GM19023 (cell line): ENCODE results near the gene TMEM126A.
"Not testable (repeated sequence)": the region's sequence is repeated elsewhere in the genome, so short reads cannot be mapped to it uniquely, and the experiment has no call there.

Source experiments
- ATAC-seq: cut with Tn5 transposase; IDR thresholded peaks from one replicate; pipeline ENCODE4 v1.9.1; 2021; ENCODE audit warnings: mild to moderate bottlenecking, moderate library complexity; ENCODE audit not compliant: unreplicated experiment

TMEM126A gene

DNA sequence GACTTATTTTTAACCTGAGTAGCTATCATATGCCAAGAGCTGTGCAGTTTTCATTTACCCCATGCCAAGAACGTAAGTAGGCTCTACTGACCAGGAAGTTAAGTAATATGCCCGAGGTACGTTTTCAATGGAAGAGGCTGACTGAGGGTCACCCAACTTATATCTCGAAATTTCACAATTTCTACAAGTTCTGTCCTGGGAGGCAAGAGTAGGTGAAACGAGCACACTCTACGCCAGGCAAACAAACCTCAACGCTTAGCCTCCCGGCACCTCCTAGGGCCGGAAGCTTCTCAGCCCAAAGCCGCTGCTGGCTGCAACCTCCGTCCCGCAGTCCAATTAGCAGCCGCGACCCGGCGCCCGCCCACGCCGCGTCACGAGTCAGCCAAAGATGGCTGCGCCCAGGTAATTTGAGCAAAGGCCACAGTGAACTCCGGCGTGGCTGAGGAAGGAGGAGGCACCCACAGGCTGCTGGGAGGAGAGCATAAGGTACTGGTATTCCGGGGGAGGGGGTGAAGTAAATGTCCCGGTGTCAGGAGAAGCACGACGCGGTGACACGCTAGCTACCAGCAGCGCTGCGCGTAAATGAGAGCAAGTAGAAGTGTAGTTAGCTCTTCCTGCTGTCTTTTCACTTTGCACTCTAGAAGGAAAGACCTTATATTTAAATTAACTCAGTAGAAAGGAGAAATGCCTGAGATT lies at the start of gene TMEM126A:
Gene TMEM126A, plus strand, starts transcription at position 364 of the 696 bp plus-strand sequence. CDS start 2,289 bp downstream, outside the sequence.
- peak; percentile 100 for ATAC-seq

DNA sequence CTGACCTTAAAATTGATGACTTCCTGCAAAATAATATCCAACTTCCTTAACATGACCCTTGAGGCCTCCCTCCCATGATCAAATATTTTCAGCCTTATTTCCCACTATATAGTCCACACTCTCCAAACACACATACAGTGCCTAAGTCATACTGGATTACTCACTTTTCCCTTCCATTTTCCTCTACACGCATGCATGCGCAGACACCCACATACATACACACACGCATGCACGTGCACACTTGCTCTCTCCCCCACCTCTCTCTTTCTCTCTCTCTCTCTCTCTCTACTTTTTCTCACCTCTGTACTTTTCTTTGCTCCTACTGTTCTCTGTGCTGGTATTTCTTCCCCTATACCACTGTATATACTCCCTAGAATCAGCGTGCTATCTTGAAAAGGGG lies 48.7 kb upstream of the TMEM126A start:
- ATAC-seq, result no peak

DNA sequence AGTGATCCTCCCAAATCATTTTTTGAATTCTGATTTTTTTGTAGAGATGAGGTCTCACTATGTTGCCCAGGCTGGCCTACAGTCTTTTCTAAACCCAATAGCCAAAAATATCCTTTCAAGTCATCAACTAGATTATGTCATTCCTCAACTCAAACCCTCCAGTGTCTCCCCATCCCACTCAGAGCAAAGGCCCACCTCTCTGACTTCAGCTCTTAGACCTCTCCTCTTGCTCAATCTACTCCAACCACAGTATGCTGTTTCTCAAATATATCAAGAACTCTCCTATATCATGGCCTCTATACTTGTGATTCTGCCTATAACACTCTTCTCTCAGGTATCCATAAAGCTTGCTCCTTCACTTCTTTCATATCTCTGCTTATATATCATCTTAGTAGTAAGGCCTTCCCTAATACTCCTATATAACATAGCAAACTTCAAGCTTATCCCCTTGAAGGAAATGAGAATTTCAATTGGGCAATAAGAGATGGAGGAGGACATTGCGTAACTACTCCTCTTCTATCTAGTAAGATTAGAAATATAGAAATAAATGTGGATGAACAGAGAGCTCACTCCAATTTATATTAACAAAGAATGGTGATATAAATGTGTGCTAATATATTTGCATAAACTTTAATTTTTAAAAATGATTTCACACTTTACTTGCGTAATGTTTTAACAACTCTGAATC lies 45.1 kb upstream of the TMEM126A start:
- no peak for ATAC-seq

DNA sequence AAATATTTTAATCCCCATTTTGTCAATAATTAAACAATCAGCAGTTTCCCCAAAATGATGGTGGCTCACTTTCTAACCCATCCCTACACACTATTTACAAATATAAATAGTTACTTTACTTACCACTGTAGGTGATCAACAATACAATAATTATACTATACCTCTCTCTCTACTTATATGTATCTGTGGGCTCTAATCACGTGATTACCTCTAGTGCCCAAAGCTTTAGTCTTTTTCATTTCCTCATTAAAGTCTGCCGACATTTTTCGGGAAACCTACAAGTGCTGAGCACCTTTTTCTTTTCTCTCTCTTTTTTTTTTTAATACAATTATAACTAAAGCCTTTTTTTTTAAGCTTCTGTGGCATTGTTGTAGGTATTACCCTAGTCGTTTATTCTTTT lies 44.5 kb upstream of the TMEM126A start:
- no peak for ATAC-seq

DNA sequence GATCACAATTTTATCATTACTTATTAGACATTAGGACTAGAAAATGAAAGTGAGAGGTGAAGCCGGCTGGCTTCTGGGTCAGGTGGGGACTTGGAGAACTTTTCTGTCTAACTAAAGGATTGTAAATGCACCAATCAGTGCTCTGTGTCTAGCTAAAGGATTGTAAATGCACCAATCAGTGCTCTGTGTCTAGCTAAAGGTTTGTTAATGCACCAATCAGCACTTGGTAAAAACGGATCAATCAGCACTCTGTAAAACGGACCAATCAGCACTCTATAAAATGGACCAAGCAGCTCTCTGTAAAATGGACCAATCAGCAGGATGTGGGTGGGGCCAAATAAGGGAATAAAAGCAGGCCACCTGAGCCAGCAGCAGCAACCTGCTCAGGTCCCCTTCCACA lies 41.5 kb upstream of the TMEM126A start:
- not testable (repeated sequence) for ATAC-seq

DNA sequence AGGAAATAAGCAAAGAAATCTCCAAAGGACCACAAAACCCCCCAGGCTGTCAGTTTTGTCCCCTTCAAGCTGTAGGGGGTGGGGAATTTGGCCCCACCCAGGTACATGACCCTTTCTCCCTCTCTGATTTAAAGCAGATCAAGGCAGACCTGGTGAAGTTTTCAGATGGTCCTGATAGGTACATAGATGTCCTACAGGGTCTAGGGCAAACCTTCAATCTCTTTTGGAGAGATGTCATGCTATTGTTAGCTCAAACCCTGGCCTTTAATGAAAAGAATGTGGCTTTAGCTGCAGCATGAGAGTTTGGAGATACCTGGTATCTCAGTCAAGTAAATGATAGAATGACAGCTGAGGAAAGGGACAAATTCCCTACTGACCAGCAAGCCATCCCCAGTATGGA lies 39.1 kb upstream of the TMEM126A start:
- not testable (repeated sequence) for ATAC-seq

- not testable (repeated sequence) for ATAC-seq
These were observed 38.5 kb upstream of the TMEM126A start for GRCh38 chr11:85609286-85609685.

GRCh38 chr11:85611643-85612042 lies 36.1 kb upstream of the TMEM126A start:
- not testable (repeated sequence) for ATAC-seq

DNA sequence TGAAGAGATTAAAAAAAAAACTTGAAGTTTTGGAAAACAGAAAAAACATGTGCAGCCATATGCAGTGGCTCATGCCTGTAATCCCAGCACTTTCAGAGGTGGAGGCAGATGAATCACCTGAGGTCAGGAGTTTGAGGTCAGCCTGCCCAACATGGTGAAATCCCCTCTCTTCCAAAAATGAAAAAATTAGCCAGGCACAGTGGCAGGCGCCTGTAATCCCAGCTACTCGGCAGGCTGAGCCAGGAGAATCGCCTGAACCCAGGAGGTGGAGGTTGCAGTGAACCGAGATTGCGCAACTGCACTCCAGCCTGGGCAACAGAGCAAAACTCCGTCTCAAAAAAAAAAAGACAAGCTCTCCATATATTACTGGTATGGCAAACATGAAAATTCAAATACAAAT lies 28.3 kb upstream of the TMEM126A start:
- no peak for ATAC-seq

- ATAC-seq, result no peak
These were observed 27.5 kb upstream of the TMEM126A start for GRCh38 chr11:85620256-85620655.

DNA sequence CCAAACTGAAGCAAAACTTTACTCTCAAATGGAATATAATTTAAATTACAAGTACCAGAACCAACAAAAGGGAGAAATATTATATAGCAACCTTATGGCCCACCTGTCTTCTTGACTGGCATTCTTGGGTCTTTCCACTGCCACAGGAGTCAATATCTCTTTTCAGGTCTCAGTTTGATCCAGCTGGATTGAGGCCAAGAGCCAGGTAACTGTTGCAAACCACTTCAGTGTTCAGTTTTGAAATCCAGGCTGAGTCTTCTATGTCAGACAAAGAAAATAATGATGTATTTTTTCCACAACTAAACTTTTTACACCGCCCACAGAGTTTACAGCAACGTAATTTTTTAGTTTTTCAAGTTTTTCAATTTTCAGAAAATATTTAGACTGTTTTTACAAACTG lies 21.3 kb upstream of the TMEM126A start:
- ATAC-seq, result no peak

GRCh38 chr11:85627332-85627997 lies 20.3 kb upstream of the TMEM126A start, which contains the start of gene DLG2:
Gene DLG2 (minus strand): TSS chr11:85627344.
- peak; percentile 3 for ATAC-seq

DNA sequence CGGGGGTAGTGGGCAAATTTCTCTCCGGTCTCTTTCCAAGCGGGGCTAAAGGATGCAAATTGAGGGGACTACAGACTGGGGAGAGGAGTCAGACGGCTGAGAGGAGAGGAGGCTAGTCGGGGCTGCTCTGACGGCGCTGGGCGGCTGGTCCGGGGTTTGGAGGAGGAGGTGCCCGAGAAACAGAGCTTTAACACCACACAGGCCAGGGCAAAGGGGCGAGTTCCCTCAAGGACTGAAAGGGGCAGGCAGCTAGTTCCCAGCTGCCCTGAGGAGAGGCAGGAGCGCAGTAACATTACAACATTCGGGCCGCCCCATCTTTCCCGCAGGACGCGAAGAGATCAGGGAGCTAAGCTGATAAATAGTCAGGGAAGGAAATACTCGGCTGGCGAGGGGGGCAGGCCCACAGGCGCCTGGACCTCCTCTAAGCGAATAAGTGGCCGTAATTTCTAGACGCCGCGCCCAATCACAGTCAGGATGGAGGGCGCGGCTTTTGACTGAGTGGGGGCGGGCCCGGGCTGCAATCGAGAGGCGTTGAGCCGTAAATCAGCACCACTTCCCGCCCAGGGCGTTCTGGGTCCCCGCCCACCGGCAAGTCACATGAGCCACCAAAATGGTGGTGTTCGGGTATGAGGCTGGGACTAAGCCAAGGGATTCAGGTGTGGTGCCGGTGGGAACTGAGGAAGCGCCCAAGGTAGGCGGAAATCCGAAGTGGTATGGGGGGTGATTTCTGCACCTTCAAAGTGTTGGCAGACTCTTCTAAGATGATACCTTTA lies 19.6 kb upstream of the TMEM126A start, which contains the start of gene TMEM126B:
Gene TMEM126B, plus strand, starts transcription at position 596 of the 773 bp plus-strand sequence. Its CDS starts 15 bp downstream, at position 611.
- peak; percentile 100 for ATAC-seq

DNA sequence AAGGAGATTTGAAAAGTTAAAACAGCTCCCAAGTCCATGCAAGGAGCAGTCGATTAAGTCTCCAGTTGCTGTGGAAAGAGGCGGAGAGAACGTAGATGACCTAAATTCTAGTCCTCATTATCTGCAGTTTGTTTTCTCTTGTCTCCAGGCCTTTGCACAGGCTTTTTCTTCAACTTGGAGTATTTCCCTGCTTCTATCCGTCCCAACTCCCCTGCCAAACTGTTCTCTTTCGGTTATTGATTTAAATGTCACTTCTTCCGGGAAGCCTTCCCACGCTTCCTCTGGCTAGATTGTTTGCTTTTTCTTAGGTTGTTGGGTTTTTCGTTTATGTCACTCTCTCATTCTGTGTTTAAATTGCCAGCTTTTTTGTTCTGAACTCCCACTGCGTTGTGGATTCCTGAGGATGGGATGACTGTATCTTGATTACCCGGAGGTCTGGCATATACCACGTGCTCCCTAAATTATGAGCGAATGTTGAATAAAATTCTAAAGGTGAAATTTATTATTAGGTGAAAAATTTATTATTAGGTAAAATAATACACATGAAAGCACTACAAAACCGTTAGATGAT lies 18.9 kb upstream of the TMEM126A start:
- peak; percentile 8 for ATAC-seq

- no peak for ATAC-seq
These were observed 13.0 kb upstream of the TMEM126A start for GRCh38 chr11:85634747-85635146.

- ATAC-seq, result no peak
These were observed 4.6 kb upstream of the TMEM126A start for GRCh38 chr11:85643191-85643614.

DNA sequence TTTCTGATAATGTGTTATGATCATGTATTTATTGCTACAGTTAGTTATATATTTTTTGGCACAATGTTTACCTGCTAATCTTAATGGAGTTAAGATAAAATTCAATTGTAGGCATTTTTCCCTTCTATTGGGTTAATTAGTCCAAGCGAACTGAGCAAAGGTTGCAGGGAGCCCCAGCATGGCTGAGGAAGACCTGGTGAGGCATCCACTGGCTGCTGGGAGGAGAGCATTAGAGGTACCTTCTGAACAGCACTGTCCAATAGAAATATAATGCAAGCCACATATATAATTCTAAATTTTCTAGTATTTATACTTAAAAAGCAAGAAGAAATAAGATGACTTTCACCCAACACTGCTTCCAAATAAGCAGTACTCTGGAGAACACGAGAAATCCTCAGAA lies 689 bp upstream of the TMEM126A start:
- ATAC-seq, result no peak

DNA sequence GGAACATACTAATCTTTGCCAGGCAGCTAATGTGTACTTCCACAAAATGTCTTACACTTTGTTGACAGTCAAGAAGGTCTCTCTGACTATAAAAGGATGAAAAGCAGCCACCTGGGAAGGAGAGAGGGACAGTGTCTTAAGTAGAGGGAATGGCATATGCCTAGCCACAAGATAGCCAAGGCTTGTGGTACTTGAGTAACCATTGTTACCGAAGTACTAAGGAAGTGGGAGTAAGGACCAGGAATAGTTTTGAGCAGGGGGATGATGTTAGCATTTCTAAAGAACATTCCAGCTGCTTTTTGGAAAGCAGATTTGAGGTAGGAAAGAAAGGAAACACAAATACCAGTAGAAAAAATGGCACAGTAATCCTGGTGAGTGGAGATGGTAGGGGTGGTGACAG lies 3.4 kb downstream of the TMEM126A start:
- ATAC-seq, result no peak

DNA sequence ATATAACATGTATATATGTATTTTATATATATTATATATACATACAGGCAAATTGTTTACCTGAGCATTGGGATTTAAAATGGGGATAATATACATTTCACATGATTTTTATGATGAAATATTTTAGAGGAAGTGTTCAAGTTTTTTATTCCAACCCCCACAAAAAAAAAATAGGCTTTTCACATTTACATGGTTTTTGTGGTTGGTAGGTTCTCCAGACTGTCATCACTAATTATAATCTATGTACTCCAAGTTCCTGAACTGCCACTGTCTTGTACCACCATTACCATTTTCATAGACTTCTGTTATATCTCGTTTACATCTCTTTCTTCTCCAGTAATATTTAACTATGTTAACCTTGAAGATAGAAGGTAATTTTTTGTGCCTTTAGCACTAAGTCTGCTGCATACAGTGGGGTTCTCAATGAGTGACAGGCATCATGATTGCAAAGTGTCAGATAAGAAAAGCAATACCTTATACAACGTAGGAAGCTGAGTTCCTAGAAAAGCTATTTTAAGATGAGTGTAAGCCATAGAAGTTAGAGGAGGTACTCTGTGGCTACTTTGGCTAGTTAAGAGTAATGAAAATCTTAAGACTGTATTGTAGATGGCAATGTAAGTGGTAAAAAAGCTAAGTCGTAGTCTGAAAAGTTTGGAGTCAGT lies 5.2 kb downstream of the TMEM126A start:
- no peak for ATAC-seq

GRCh38 chr11:85654343-85654742 lies 6.6 kb downstream of the TMEM126A start:
- ATAC-seq, result not testable (repeated sequence)
